ENCODE results near the gene ACSM2A. TPM values are rescaled to one million over a fixed set of nuclear protein-coding genes. Genes with fewer than 3 reads are reported as not detected.
"Not testable (repeated sequence)": the region's sequence is repeated elsewhere in the genome, so short reads cannot be mapped to it uniquely, and the experiment has no call there.

The ACSM2A gene
- total and polyA plus RNA-seq, 10 of the 15 experiments (the other 5 are each of a cell fraction or from before 2014, with no cell fraction given) = not detected

- no peak for TF ChIP-seq ZBTB4 (CRISPR knock-in tag; IDR thresholded peaks at IDR 0.05)
Measured at GRCh38 chr16:20519231-20519630, 67.9 kb downstream of the ACSM2A start (continued).

- in situ Hi-C loops (cut with MboI) (no loop called here), intact Hi-C loops (cut with micrococcal nuclease; ENCODE audit: unreplicated experiment) (no loop called here)
- ChIA-PET POLR2A (no interaction called here), CTCF (interaction anchor here (0.9 kb wide), 1 partner anchor 9 kb away, joined by 3 read pairs; no protein-coding TSS in a partner anchor), SMC1A (ENCODE audit: uncharacterized antibody, unreplicated experiment) (no interaction called here), RAD21 (ENCODE audit: unreplicated experiment) (no interaction called here)
- DNase-seq (ENCODE audit: low read depth, low spot score) (no peak), FAIRE-seq (no peak), ATAC-seq (no peak)
- H3K27me3 ChIP-seq (replicated peaks in 1 of 2; ENCODE audit: control insufficient read depth in 2 of 2, insufficient read depth in 2 of 2, low read length in 1 of 2) = no peaks in the 10 kb centered on the region; a peak in 1 of 4 replicates
- 8% methylated on average over 1 of the region's 1 CpG for WGBS (ENCODE audit: insufficient coverage, insufficient replicate concordance, low lambda C conversion rate, missing lambda C conversion rate)
- no peak overlapping the region for H3K4me2 ChIP-seq (ENCODE audit: control insufficient read depth, insufficient read depth)
- H3K79me2 ChIP-seq (ENCODE audit: control insufficient read depth, insufficient read depth, low read length) = no peaks in the 10 kb centered on the region
- no peak overlapping the region for H2AFZ ChIP-seq (ENCODE audit: control insufficient read depth, low read depth, low read length)
- no TSS peak for BruUV-seq (replicated peaks)
- no peak for TF ChIP-seq TCF7 (IDR thresholded peaks at IDR 0.05; ENCODE audit: borderline replicate concordance)
- TF ChIP-seq CEBPZ (IDR thresholded peaks at IDR 0.05; ENCODE audit: low read depth, low read length) = no peak
- TF ChIP-seq E4F1 (IDR thresholded peaks at IDR 0.05; ENCODE audit: borderline replicate concordance, partially characterized antibody) = no peak
- TF ChIP-seq ZNF207 (IDR thresholded peaks at IDR 0.05; ENCODE audit: borderline replicate concordance) = no peak
- no peak for TF ChIP-seq HDAC6 (IDR thresholded peaks at IDR 0.05; ENCODE audit: unreplicated experiment)
- H3K27ac ChIP-seq (ENCODE audit: control insufficient read depth, insufficient read depth) = no peak overlapping the region
- no peaks in the 10 kb centered on the region for H3K4me1 ChIP-seq (ENCODE audit: control insufficient read depth, insufficient read depth, low read length)
- H3K9ac ChIP-seq (ENCODE audit: control insufficient read depth, insufficient read depth, low read length) = no peak overlapping the region
- H3K4me3 ChIP-seq = no peak overlapping the region
- H4K20me1 ChIP-seq (ENCODE audit: control insufficient read depth, insufficient read depth) = no peaks in the 10 kb centered on the region
- no peaks in the 10 kb centered on the region for H3K36me3 ChIP-seq (ENCODE audit: control insufficient read depth in 2 of 2, insufficient read depth in 2 of 2, low read length in 1 of 2)
- H3K9me3 ChIP-seq (replicated peaks; ENCODE audit: control insufficient read depth, insufficient read depth, low read length) = no peaks in the 10 kb centered on the region
Measured at GRCh38 chr16:20520103-20520502, 68.8 kb downstream of the ACSM2A start.

GRCh38 chr16:20531795-20532194, 80.5 kb downstream of the ACSM2A start:
- H3K27ac ChIP-seq (ENCODE audit: control insufficient read depth, insufficient read depth); H3K27me3 ChIP-seq (replicated peaks in 1 of 2; ENCODE audit: control insufficient read depth in 2 of 2, insufficient read depth in 2 of 2, low read length in 1 of 2); H3K4me1 ChIP-seq (ENCODE audit: control insufficient read depth, insufficient read depth, low read length); H2AFZ ChIP-seq (ENCODE audit: control insufficient read depth, low read depth, low read length); DNase-seq (ENCODE audit: low read depth, low spot score); H3K4me2 ChIP-seq (ENCODE audit: control insufficient read depth, insufficient read depth); RAD21 ChIA-PET (ENCODE audit: unreplicated experiment); BruUV-seq (replicated peaks); SMC1A ChIA-PET (ENCODE audit: uncharacterized antibody, unreplicated experiment); in situ Hi-C loops (cut with MboI); H3K9me3 ChIP-seq (replicated peaks; ENCODE audit: control insufficient read depth, insufficient read depth, low read length); CTCF ChIA-PET; ATAC-seq; H4K20me1 ChIP-seq (ENCODE audit: control insufficient read depth, insufficient read depth); H3K79me2 ChIP-seq (ENCODE audit: control insufficient read depth, insufficient read depth, low read length); H3K4me3 ChIP-seq; FAIRE-seq; intact Hi-C loops (cut with micrococcal nuclease; ENCODE audit: unreplicated experiment); POLR2A ChIA-PET; H3K36me3 ChIP-seq (ENCODE audit: control insufficient read depth in 2 of 2, insufficient read depth in 2 of 2, low read length in 1 of 2); H3K9ac ChIP-seq (ENCODE audit: control insufficient read depth, insufficient read depth, low read length): not testable (repeated sequence)
- WGBS (ENCODE audit: insufficient coverage, insufficient replicate concordance, low lambda C conversion rate, missing lambda C conversion rate) = no CpG with 5 or more reads among the region's 13 CpGs

Measured in GM12878 (cell line).